ENCODE results near the gene MAP3K2.

DNA sequence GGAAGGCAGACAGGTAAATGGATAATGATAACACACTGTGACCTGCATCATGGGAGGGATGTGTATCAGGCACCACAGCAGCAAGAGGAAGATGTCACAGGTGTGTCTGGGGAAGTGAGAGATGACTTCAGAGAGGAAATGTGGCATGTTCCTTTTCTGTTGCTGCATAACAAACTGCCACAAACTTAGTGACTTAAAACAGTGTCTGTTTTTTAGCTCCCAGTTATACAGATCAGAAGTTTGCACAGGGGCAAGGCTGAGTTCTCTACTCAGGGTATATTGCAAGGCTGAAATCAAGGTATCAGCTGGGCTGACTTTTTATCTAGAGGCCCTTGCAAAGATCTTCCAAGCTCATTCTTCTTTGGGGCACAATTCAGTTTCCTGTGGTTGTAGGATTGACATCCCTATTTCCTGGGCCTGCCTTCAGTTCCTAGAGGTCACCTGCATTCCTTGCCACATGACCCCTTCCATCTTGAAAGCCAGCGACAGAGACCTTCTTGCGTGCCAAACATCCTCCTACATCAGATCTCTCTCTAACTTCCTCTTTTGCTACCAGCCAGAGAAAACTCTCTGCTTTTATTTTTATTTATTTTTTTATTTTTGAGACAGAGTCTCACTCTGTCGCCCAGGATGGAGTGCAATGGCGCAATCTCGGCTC lies 2.1 kb upstream of the MAP3K2 start:
- TF ChIP-seq POLR2A (IDR thresholded peaks at IDR 0.05; ENCODE audit: low read depth, low read length) (no peak), POLR2AphosphoS5 (IDR thresholded peaks at IDR 0.05; ENCODE audit: insufficient read depth, low read depth, low read length) (no peak), JUN (IDR thresholded peaks at IDR 0.05; ENCODE audit: borderline replicate concordance, insufficient read depth, insufficient read length, low read depth) (no peak), EZH2 (IDR thresholded peaks at IDR 0.05; ENCODE audit: borderline replicate concordance, low read depth, low read length, severe bottlenecking) (no peak), MYC (IDR thresholded peaks at IDR 0.05; ENCODE audit: low read depth, low read length) (no peak), GATA2 (IDR thresholded peaks at IDR 0.05; ENCODE audit: insufficient read depth, insufficient read length, low read depth, low read length) (no peak), FOS (IDR thresholded peaks at IDR 0.05; ENCODE audit: borderline replicate concordance, insufficient read depth, low read length) (no peak)
- TF ChIP-seq, protein P1, sequence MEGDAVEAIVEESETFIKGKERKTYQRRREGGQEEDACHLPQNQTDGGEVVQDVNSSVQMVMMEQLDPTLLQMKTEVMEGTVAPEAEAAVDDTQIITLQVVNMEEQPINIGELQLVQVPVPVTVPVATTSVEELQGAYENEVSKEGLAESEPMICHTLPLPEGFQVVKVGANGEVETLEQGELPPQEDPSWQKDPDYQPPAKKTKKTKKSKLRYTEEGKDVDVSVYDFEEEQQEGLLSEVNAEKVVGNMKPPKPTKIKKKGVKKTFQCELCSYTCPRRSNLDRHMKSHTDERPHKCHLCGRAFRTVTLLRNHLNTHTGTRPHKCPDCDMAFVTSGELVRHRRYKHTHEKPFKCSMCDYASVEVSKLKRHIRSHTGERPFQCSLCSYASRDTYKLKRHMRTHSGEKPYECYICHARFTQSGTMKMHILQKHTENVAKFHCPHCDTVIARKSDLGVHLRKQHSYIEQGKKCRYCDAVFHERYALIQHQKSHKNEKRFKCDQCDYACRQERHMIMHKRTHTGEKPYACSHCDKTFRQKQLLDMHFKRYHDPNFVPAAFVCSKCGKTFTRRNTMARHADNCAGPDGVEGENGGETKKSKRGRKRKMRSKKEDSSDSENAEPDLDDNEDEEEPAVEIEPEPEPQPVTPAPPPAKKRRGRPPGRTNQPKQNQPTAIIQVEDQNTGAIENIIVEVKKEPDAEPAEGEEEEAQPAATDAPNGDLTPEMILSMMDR (IDR thresholded peaks at IDR 0.05; ENCODE audit: extremely low read depth in 1 of 2, insufficient read depth in 1 of 2, low read depth in 1 of 2, low read length in 2 of 2), result no peak
- TF ChIP-seq, protein P2, sequence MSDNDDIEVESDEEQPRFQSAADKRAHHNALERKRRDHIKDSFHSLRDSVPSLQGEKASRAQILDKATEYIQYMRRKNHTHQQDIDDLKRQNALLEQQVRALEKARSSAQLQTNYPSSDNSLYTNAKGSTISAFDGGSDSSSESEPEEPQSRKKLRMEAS (IDR thresholded peaks at IDR 0.05; ENCODE audit: insufficient read depth, insufficient read length), result no peak
